Stimulated activated CD4-positive, alpha-beta T cell treated with anti-CD3 and anti-CD28 coated beads, TNF-alpha, amount 100 ng/mL, for 4 hours (primary cell): ENCODE data around the gene COMMD1.
"Not testable (repeated sequence)": the region's sequence is repeated elsewhere in the genome, so short reads cannot be mapped to it uniquely, and the experiment has no call there.

Experiments used
- DNase-seq, 3 experiments: peaks; one replicate each; pipeline ENCODE4 v3.0.0-alpha.2; 2020; ENCODE audit warnings: low read depth in 3 of 3

COMMD1 gene

GRCh38 chr2:62016957-62017356, 111.5 kb downstream of the COMMD1 start:
- no peak for DNase-seq

- DNase-seq = no peak
Observed at GRCh38 chr2:62029910-62030309, 124.4 kb downstream of the COMMD1 start.

GRCh38 chr2:62030902-62031301, 125.4 kb downstream of the COMMD1 start:
- DNase-seq = no peak

- DNase-seq = no peak
Observed at GRCh38 chr2:62032096-62032495, 126.6 kb downstream of the COMMD1 start.

- DNase-seq = no peak
Observed at GRCh38 chr2:62034715-62035114, 129.2 kb downstream of the COMMD1 start.

GRCh38 chr2:62036229-62036628, 130.8 kb downstream of the COMMD1 start:
- no peak for DNase-seq

- DNase-seq = no peak
Observed at GRCh38 chr2:62036761-62037250, 131.3 kb downstream of the COMMD1 start.

GRCh38 chr2:62038975-62039771, 133.7 kb downstream of the COMMD1 start:
- DNase-seq = no peak

GRCh38 chr2:62040926-62041325, 135.5 kb downstream of the COMMD1 start:
- no peak for DNase-seq

GRCh38 chr2:62041701-62042385, 136.4 kb downstream of the COMMD1 start:
- not testable (repeated sequence) for DNase-seq

- no peak for DNase-seq
Observed at GRCh38 chr2:62042400-62042799, 136.9 kb downstream of the COMMD1 start.

- DNase-seq = no peak
Observed at GRCh38 chr2:62042944-62043343, 137.5 kb downstream of the COMMD1 start.

GRCh38 chr2:62045017-62045543, 139.6 kb downstream of the COMMD1 start:
- DNase-seq = no peak

- DNase-seq = no peak
Observed at GRCh38 chr2:62046141-62046540, 140.7 kb downstream of the COMMD1 start.

- DNase-seq = no peak
Observed at GRCh38 chr2:62050456-62051045, 145.1 kb downstream of the COMMD1 start.

- DNase-seq = no peak
Observed at GRCh38 chr2:62054029-62054791, 148.7 kb downstream of the COMMD1 start.

- DNase-seq = no peak
Observed at GRCh38 chr2:62054916-62055450, 149.5 kb downstream of the COMMD1 start.

- no peak for DNase-seq
Observed at GRCh38 chr2:62055724-62056336, 150.4 kb downstream of the COMMD1 start.

- no peak for DNase-seq
Observed at GRCh38 chr2:62056341-62056740, 150.9 kb downstream of the COMMD1 start.

- no peak for DNase-seq
Observed at GRCh38 chr2:62065243-62065642, 159.8 kb downstream of the COMMD1 start.

- DNase-seq = no peak
Observed at GRCh38 chr2:62071126-62071598, 165.7 kb downstream of the COMMD1 start.
